ENCODE measurements around the gene CDKN2B-AS1. TPM values are rescaled to one million over a fixed set of nuclear protein-coding genes. Genes with fewer than 3 reads are reported as not detected.

CDKN2B-AS1 gene
- total RNA-seq, 1 donor from 2014 or later = 0.58 TPM

DNA sequence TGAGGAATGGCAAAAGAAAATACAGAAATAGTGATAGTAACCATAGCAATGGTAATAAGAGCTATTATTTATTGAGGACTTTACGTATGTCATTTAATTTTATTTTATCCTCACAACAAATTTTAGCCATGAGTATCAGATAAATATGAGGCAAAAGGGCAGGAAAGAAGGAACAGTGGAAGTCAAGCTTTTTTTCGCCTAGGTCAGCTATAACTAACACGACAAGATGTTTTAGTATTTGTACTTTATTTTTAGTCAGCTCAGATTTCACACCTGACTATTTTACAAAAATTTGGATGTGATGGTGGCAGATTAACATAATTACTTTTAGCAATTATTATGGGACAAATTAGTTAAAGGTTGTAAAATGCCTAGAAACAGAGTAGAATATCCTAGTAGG, 49.3 kb downstream of the CDKN2B-AS1 start:
- Mint-ChIP-seq H3K27ac (no peak overlapping the region), H3K36me3 (no peaks in the 10 kb centered on the region), H3K27me3 (no peaks in the 10 kb centered on the region)

DNA sequence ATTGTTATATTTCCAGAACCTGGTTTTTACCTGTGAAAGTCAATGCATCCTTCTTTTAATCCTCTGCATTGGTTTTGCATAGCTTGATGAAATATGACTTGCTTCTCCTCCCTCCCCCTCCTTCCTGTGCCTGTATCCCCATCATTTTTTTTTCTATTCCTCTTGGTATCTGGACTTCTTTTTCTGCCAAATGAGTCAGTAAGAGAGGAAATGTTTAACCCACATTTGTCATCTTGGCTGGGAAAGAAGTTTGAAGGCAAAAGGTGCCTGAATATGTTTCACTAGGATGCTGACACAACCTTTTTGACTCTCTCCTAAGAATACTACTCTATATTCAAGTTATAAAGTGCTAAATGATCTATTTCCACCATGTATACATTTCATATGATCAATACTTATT, 50.0 kb downstream of the CDKN2B-AS1 start:
- Mint-ChIP-seq H3K27ac (no peak overlapping the region), H3K27me3 (no peaks in the 10 kb centered on the region), H3K4me1 (ENCODE audit: unreplicated experiment) (no peaks in the 10 kb centered on the region), H3K36me3 (no peaks in the 10 kb centered on the region), H3K4me3 (no peak overlapping the region), H3K9me3 (no peaks in the 10 kb centered on the region)
- DNase-seq (ENCODE audit: extremely low spot score, unreplicated experiment) = no peak
- TF ChIP-seq, protein P1, sequence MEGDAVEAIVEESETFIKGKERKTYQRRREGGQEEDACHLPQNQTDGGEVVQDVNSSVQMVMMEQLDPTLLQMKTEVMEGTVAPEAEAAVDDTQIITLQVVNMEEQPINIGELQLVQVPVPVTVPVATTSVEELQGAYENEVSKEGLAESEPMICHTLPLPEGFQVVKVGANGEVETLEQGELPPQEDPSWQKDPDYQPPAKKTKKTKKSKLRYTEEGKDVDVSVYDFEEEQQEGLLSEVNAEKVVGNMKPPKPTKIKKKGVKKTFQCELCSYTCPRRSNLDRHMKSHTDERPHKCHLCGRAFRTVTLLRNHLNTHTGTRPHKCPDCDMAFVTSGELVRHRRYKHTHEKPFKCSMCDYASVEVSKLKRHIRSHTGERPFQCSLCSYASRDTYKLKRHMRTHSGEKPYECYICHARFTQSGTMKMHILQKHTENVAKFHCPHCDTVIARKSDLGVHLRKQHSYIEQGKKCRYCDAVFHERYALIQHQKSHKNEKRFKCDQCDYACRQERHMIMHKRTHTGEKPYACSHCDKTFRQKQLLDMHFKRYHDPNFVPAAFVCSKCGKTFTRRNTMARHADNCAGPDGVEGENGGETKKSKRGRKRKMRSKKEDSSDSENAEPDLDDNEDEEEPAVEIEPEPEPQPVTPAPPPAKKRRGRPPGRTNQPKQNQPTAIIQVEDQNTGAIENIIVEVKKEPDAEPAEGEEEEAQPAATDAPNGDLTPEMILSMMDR (conservative IDR thresholded peaks at IDR 0.05) = no peak

More for the DNA sequence above, 49.3 kb downstream of the CDKN2B-AS1 start:
- Mint-ChIP-seq H3K9me3 (no peaks in the 10 kb centered on the region), H3K4me1 (ENCODE audit: unreplicated experiment) (no peaks in the 10 kb centered on the region), H3K4me3 (no peak overlapping the region)
- TF ChIP-seq, protein P1 (conservative IDR thresholded peaks at IDR 0.05) = no peak
- no peak for DNase-seq (ENCODE audit: extremely low spot score, unreplicated experiment)

DNA sequence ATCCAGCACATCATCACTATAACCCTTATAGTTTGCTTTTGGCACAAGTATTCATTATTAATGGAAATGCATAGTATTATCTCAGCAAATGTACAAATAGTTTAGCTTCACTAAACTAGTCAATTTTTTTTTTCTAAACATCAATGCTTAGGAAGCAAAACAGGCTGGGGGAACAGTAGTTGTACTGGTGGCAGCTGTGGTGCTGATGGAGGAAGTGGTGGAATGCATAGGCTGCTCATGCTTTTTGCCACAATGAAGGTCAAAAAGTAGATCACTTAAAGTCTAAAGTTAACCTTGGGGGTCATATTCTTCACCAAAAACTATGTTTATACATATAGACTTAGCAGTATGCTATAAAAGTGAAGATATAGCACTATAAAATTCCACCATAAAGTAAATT, 50.8 kb downstream of the CDKN2B-AS1 start:
- TF ChIP-seq, protein P1 (conservative IDR thresholded peaks at IDR 0.05) = no peak
- Mint-ChIP-seq H3K27me3 (no peaks in the 10 kb centered on the region), H3K36me3 (no peaks in the 10 kb centered on the region), H3K4me3 (no peak overlapping the region), H3K4me1 (ENCODE audit: unreplicated experiment) (no peaks in the 10 kb centered on the region), H3K27ac (no peak overlapping the region), H3K9me3 (no peaks in the 10 kb centered on the region)
- no peak for DNase-seq (ENCODE audit: extremely low spot score, unreplicated experiment)

DNA sequence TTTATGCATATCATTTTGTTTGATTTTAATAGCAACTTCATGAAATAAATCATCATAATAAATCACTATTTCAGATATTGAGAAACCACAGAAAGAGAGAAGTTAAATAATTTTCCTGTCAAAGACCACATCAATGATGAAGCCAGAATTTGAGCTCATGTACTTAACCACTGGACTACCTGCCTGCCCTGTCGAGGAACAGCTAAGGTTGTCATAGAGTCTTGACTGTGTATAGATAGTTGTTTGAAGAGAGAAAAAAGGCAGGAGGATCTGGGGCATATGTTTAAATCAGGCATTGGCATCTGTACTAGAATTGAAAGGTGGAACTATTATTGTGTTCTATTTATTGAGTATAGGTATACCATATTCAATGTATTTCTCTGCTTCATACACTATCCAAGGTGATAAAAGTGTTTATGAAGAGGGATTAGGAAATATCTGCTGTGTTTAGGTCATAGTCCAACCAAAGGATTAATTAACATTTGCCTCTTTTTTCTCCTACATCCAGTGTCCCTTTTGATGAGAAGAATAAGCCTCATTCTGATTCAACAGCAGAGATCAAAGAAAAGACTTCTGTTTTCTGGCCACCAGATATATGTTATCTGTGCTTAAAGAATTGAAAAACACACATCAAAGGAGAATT, 51.8 kb downstream of the CDKN2B-AS1 start:
- Mint-ChIP-seq H3K27me3 (no peaks in the 10 kb centered on the region), H3K9me3 (no peaks in the 10 kb centered on the region), H3K4me3 (no peak overlapping the region), H3K36me3 (no peaks in the 10 kb centered on the region), H3K27ac (no peak overlapping the region), H3K4me1 (ENCODE audit: unreplicated experiment) (peaks cover 4% of the 10 kb centered on the region)
- TF ChIP-seq, protein P1 (conservative IDR thresholded peaks at IDR 0.05) = no peak
- no peak for DNase-seq (ENCODE audit: extremely low spot score, unreplicated experiment)

DNA sequence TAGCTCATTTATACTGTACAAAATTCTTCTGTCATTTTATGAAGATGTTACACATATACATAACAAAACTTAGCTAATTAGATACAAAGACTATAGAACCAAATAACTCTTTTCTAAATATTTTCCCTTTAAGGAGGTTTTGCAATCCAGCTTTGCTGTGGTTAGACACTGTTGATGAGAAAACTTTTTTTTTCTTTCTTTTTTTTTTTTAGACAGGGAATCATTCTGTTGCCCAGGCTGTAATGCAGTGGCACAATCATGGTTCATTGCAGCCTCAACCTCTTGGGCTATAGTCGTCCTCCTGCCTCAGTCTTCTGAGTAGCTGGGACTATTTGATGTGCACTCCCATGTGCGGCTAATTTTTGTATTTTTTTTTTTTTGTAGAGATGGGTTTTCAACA, 53.0 kb downstream of the CDKN2B-AS1 start:
- Mint-ChIP-seq H3K4me1 (ENCODE audit: unreplicated experiment) (peaks cover 14% of the 10 kb centered on the region), H3K27me3 (no peaks in the 10 kb centered on the region)

More for the DNA sequence above, 53.0 kb downstream of the CDKN2B-AS1 start:
- H3K27ac Mint-ChIP-seq = no peak overlapping the region
- TF ChIP-seq, protein P1 (conservative IDR thresholded peaks at IDR 0.05) = no peak
- H3K4me3 Mint-ChIP-seq = no peak overlapping the region
- H3K36me3 Mint-ChIP-seq = no peaks in the 10 kb centered on the region
- no peaks in the 10 kb centered on the region for H3K9me3 Mint-ChIP-seq
- no peak for DNase-seq (ENCODE audit: extremely low spot score, unreplicated experiment)

Measured in type B pancreatic cell (in vitro differentiated cells).